IPS-20b (cell line): ENCODE results near the gene POU4F1.
"Not testable (repeated sequence)": the region's sequence is repeated elsewhere in the genome, so short reads cannot be mapped to it uniquely, and the experiment has no call there.

ENCODE experiments used
- H3K27ac ChIP-seq: one replicate; pipeline ENCODE4 v1.5.1; 2013; ENCODE audit warnings: low read length
- H3K27me3 ChIP-seq: 2 replicates; pipeline ENCODE4 v1.6.1; 2013; ENCODE audit warnings: mild to moderate bottlenecking, low read length, inconsistent platforms; ENCODE audit not compliant: insufficient read depth
- H3K36me3 ChIP-seq: 2 replicates; pipeline ENCODE4 v1.6.1; 2013; ENCODE audit warnings: low read depth, mild to moderate bottlenecking, inconsistent platforms, low read length, moderate library complexity; ENCODE audit not compliant: insufficient read depth
- H3K4me1 ChIP-seq: 2 replicates; pipeline ENCODE4 v1.6.1; 2013; ENCODE audit warnings: mild to moderate bottlenecking, control low read depth, inconsistent platforms, low read length, moderate library complexity; ENCODE audit not compliant: insufficient read depth
- H3K4me3 ChIP-seq: 2 replicates; pipeline ENCODE4 v1.5.1; 2013; ENCODE audit warnings: mild to moderate bottlenecking, low read length, inconsistent platforms
- H3K9ac ChIP-seq: 2 replicates; pipeline ENCODE4 v1.6.1; 2013; ENCODE audit warnings: low read depth, mild to moderate bottlenecking, inconsistent platforms, low read length, moderate library complexity
- H3K9me3 ChIP-seq: 2 replicates; pipeline ENCODE4 v1.6.1; 2013; ENCODE audit warnings: mild to moderate bottlenecking, low read depth, low read length, inconsistent platforms; ENCODE audit not compliant: insufficient read depth

The POU4F1 gene, protein sequence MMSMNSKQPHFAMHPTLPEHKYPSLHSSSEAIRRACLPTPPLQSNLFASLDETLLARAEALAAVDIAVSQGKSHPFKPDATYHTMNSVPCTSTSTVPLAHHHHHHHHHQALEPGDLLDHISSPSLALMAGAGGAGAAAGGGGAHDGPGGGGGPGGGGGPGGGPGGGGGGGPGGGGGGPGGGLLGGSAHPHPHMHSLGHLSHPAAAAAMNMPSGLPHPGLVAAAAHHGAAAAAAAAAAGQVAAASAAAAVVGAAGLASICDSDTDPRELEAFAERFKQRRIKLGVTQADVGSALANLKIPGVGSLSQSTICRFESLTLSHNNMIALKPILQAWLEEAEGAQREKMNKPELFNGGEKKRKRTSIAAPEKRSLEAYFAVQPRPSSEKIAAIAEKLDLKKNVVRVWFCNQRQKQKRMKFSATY

DNA sequence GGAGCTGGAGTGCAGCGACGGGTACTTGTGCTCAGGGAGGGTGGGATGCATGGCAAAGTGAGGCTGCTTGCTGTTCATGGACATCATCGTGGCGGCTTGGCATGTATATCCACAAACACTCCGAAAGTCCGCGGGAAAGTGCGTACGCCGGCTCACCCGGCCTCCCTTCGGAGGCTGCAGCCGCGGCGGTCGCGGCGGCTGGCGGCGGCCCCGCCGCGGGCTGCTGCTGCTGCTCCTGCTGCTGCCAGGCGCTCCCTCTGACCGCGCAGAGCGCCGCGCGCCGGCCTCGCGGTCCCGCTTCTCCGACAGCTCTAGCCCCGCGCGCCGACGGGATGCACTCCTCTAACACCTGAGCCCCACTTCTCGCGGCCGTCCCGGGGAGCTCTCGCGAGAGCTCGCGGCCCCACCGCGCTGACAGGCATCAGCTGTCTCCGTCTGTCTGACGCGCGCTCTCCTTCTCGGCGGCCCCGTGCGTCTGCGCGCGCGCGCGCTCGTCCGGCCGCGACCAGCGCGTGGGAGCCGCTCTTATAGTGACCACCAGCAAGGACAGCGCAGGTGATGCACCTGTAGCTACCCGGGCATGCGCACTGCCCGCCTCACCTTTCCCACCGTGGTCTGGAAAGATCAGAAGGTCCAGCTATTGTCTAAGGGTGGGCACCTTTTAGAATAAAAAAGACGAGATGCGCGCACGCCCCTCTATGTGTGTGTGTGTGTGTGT, at the start of gene POU4F1:
TSS of gene POU4F1 (minus strand) at position 313 of the 718 bp plus-strand sequence. CDS start at position 87, 226 bp downstream.
- H3K4me1 ChIP-seq = 0 out of 2 replicates have a peak, but pooled peaks cover 3% of the 10 kb centered on the region
- H3K27me3 ChIP-seq = peaks cover 97% of the 10 kb centered on the region
- H3K27ac ChIP-seq = no peak within 1 kb of the TSS
- no peaks in the 10 kb centered on the region; the same call in 1 of the 2 replicates for H3K9me3 ChIP-seq
- H3K4me3 ChIP-seq = peak within 1 kb of the TSS; percentile 62
- H3K9ac ChIP-seq = no peak within 1 kb of the TSS
- no peaks in the 10 kb centered on the region for H3K36me3 ChIP-seq

DNA sequence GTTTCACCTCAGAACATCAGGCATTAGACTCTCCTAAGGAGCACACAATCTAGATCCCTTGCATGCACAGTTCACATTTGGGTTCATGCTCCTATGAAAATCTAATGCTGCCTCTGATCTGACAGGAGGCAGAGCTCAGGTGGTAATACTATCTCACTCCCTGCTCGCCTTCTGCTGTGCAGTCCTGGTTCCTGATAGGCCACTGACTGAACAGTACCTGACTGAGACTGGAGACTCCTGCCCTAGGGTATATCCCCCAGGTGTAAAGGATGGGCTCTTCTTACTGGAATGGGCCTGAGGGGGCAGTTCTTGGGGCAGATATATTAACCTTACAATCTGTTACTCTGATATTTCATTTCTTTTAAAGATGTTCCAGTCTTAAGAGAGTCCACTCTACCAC, 49.3 kb upstream of the POU4F1 start:
- Histone ChIP-seq H3K9ac (no peak overlapping the region), H3K4me3 (no peak overlapping the region), H3K9me3 (no peaks in the 10 kb centered on the region), H3K36me3 (peaks cover 5% of the 10 kb centered on the region; the same call in 1 of the 2 replicates), H3K27me3 (peaks cover 19% of the 10 kb centered on the region; the same call in 1 of the 2 replicates), H3K4me1 (peaks cover 14% of the 10 kb centered on the region; the same call in 1 of the 2 replicates), H3K27ac (no peak overlapping the region)

DNA sequence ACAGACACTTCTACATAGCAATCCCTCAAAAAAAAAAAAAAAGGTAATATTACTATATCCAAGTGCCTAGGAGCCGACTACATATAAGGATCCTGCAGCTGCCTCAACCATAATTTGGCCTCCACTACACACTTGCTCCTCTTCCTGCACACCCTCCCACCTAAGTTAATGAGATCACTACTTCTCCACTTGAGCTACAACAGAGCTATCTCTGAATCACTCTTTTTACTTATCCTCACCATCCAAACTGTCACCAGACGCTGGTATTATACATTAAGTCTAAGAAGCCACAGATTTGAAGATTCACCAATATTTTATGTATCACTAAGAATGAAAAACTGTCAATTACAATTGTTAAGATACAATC, 47.3 kb upstream of the POU4F1 start:
- Histone ChIP-seq H3K36me3 (peaks cover under 1% of the 10 kb centered on the region; the same call in 1 of the 2 replicates), H3K4me3 (no peak overlapping the region), H3K27me3 (peaks cover 4% of the 10 kb centered on the region; the same call in 1 of the 2 replicates), H3K9ac (no peak overlapping the region), H3K27ac (no peak overlapping the region), H3K4me1 (peaks cover 6% of the 10 kb centered on the region; the same call in 1 of the 2 replicates), H3K9me3 (no peaks in the 10 kb centered on the region)

DNA sequence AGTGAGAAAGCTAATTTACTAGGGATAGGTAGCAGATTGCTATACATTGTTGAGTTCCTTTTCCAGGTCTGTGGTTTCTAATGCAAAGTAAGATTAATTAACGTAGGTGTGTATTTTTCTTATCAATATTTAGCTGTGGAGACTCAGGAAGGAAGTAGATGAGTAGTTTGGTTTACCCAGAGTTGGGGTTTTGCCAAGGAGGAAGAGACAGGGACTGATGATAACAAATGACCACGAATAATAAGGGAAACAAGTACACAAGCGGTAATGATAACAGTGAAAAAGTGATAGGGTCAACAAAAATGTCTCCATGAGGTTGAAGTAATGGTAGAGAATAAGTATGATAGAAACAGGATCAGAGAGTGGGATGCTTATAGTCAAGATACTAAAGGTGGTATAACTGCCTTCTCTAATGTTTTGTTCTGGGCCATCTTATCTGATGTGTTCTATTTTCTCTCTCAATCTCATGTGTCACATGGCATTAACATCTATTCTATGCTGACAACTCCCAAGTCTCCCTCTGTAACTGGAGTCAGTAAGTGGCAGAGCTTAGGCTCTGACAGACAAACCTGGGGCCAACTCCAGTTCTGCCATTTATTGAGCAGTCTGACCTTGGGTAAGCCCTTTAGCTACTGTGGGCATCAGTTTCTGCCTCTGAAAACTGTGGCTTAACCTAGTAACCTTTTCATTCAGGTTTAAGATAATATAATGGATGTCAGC, 46.8 kb upstream of the POU4F1 start:
- no peaks in the 10 kb centered on the region; the same call in 1 of the 2 replicates for H3K27me3 ChIP-seq
- H3K9me3 ChIP-seq = no peaks in the 10 kb centered on the region
- peaks cover 3% of the 10 kb centered on the region; the same call in 1 of the 2 replicates for H3K4me1 ChIP-seq
- no peak overlapping the region for H3K4me3 ChIP-seq
- no peaks in the 10 kb centered on the region for H3K36me3 ChIP-seq
- H3K27ac ChIP-seq = no peak overlapping the region
- no peak overlapping the region for H3K9ac ChIP-seq

DNA sequence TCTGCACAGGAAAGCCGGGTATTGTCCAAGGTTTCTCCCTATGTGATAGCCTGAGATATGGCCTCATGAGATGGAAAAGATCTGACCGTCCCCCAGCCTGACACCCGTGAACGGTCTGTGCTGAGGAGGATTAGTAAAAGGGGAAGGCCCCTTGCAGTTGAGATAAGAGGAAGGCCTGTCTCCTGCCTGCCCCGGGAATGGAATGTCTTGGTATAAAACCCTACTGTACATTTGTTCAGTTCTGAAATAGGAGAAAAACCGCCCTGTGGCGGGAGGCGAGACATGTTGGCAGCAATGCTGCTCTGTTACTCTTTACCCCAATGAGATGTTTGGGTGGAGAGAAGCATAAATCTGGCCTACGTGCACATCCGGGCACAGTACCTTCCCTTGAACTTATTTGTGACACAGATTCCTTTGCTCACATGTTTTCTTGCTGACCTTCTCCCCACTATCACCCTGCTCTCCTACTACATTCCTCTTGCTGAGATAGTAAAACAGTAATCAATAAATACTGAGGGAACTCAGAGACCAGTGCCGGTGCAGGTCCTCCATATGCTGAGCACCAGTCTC, 43.8 kb upstream of the POU4F1 start:
- not testable (repeated sequence) for H3K9me3 ChIP-seq, H3K36me3 ChIP-seq, H3K27me3 ChIP-seq, H3K4me1 ChIP-seq, H3K4me3 ChIP-seq, H3K9ac ChIP-seq, H3K27ac ChIP-seq

DNA sequence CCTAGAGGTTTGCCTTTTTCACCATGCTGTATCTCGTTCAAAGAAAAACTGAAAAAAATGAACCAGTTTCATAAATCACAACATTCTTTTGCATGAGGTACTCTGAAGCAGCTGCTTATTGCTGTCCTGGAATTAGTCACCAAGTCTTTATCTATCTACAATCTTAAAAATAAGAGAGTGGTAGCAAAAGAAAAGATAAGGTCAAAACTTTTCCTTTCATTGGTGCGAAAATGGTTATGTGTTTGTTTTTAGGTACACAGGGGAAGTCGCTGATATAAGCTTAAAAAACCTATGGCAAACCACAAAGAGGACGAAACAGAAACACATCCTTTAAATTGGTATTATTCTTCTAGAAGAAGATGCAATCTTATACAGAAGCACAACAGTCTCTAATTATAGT, 34.9 kb upstream of the POU4F1 start:
- Histone ChIP-seq H3K9me3 (no peaks in the 10 kb centered on the region), H3K27ac (no peak overlapping the region), H3K9ac (no peak overlapping the region), H3K36me3 (peaks cover 68% of the 10 kb centered on the region), H3K4me1 (no peaks in the 10 kb centered on the region), H3K27me3 (no peaks in the 10 kb centered on the region), H3K4me3 (no peak overlapping the region)

DNA sequence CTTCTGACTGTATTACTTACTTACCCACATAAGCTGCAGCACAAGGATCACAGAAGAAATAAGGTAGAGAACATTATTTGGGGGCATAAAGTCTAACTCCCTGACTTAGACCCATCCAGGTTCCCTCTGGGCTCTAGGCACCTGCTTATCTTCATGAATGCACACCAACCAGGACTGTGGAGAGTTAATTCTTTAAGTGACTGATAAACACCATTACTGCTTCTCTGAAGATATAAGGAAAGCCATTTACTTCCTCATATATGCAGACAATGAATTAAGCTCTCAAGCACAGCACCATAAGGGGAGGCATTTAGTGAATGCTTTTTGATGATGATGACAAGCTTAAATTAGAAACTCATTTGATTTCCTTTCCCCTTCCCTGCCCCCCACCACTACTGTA, 33.1 kb upstream of the POU4F1 start:
- Histone ChIP-seq H3K9ac (no peak overlapping the region), H3K27me3 (no peaks in the 10 kb centered on the region), H3K36me3 (peaks cover 81% of the 10 kb centered on the region), H3K9me3 (no peaks in the 10 kb centered on the region), H3K4me3 (no peak overlapping the region), H3K27ac (no peak overlapping the region), H3K4me1 (no peaks in the 10 kb centered on the region)

DNA sequence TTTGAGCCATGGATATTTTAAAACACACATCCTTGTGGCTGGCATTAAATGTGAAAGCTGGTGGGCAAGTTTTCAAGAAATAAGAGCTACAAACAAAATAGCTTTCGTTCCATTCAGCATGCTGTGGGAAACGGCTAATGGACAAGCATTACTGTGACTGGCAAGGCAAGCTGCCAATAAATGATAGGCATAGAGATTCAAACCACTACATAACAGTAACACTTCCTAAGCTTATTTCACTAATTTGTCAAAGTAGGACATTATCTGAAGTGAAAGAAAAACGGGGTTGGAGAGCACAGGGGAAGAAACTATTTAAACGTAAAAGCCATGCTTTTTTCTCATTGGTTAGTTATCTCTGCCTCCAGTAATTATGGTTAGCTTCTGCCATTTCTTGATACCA, 29.6 kb upstream of the POU4F1 start:
- H3K4me1 ChIP-seq = no peaks in the 10 kb centered on the region
- no peak overlapping the region for H3K4me3 ChIP-seq
- H3K9me3 ChIP-seq = no peaks in the 10 kb centered on the region
- no peak overlapping the region for H3K9ac ChIP-seq
- no peak overlapping the region for H3K27ac ChIP-seq
- H3K36me3 ChIP-seq = peaks cover 62% of the 10 kb centered on the region
- H3K27me3 ChIP-seq = no peaks in the 10 kb centered on the region

DNA sequence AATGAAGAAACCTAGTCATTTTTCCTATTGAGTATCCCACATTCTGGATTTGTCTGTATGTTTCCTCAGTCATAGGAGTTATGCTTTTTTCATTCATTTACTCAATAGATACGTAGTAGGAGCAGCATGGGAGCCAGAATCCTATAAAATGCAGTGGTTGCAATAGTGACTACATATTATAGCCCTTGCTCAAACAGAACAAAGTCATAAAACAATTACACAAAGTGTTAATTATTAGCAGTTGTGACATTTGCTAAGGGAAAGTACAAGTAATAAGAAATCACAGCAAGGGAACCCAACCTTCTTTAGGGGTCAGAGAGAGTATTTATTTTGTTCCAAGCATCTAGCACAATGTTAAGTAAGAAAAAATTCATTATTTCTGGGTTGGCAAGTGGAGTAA, 27.7 kb upstream of the POU4F1 start:
- no peaks in the 10 kb centered on the region for H3K4me1 ChIP-seq
- H3K36me3 ChIP-seq = peaks cover 48% of the 10 kb centered on the region

DNA sequence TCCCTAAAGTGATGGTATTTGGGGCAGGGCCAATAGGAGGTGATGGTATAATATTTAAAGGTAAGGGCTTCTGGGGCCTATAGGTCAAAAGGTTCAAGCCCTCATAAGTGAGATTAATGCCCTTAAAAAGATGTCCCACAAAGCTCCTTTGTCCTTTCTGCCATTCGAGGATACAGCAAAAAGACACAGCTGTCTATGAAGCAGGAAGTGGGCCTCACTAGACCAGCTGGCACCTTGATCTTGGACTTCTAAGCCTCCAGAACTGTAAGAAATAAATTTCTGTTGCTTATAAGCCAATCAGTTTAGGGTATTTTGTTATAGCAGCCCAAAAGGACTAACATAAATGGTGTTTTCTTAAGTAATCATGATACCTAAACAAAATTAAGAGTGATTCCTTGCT, 27.2 kb upstream of the POU4F1 start:
- Histone ChIP-seq H3K4me1 (no peaks in the 10 kb centered on the region), H3K9ac (no peak overlapping the region), H3K9me3 (no peaks in the 10 kb centered on the region), H3K27me3 (no peaks in the 10 kb centered on the region), H3K27ac (no peak overlapping the region), H3K36me3 (peaks cover 48% of the 10 kb centered on the region), H3K4me3 (no peak overlapping the region)

More for the DNA sequence above, 27.7 kb upstream of the POU4F1 start:
- Histone ChIP-seq H3K4me3 (no peak overlapping the region), H3K27me3 (no peaks in the 10 kb centered on the region), H3K27ac (no peak overlapping the region), H3K9me3 (no peaks in the 10 kb centered on the region), H3K9ac (no peak overlapping the region)

DNA sequence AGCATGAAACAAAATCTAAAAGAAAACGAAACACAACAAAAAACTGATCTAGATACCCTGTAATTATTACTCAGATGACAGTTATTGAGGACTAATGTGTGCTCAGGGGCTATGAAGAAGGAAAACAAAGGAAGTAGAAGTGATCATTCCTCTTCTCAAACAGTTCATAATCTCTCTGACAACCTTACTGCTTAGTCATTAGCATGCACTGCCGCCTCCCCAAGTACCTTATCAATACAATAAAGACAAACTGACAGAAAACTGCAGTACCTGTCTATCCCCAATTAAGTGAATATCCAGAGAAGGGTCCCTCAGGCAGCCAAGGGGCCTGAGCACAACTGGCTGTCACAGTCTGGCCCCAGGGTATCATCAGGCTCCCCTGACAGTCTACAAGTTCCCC, 22.0 kb upstream of the POU4F1 start:
- Histone ChIP-seq H3K9me3 (no peaks in the 10 kb centered on the region), H3K36me3 (peaks cover 16% of the 10 kb centered on the region), H3K9ac (no peak overlapping the region), H3K27ac (no peak overlapping the region), H3K4me3 (no peak overlapping the region), H3K4me1 (no peaks in the 10 kb centered on the region), H3K27me3 (no peaks in the 10 kb centered on the region)
